GM18498 (cell line): Measurements from ENCODE around the gene INAFM1.
"Not testable (repeated sequence)": the region's sequence is repeated elsewhere in the genome, so short reads cannot be mapped to it uniquely, and the experiment has no call there.

Experiments used
- ATAC-seq: cut with Tn5 transposase; IDR thresholded peaks from one replicate; pipeline ENCODE4 v1.9.1; 2021; ENCODE audit warnings: mild to moderate bottlenecking, moderate library complexity; ENCODE audit not compliant: unreplicated experiment

INAFM1 gene

GRCh38 chr19:47240996-47241918 lies 33.4 kb upstream of the INAFM1 start:
- ATAC-seq: no peak

GRCh38 chr19:47241919-47242577 lies 32.6 kb upstream of the INAFM1 start:
- no peak for ATAC-seq

GRCh38 chr19:47243364-47243775 lies 31.3 kb upstream of the INAFM1 start:
- no peak for ATAC-seq

- ATAC-seq: peak; percentile 56
Measured at GRCh38 chr19:47243776-47244547, 30.7 kb upstream of the INAFM1 start.

- no peak for ATAC-seq
Measured at GRCh38 chr19:47247308-47247990, 27.2 kb upstream of the INAFM1 start.

GRCh38 chr19:47253016-47253415 lies 21.7 kb upstream of the INAFM1 start:
- ATAC-seq: not testable (repeated sequence)

- no peak for ATAC-seq
Measured at GRCh38 chr19:47253467-47253881, 21.2 kb upstream of the INAFM1 start.

GRCh38 chr19:47253970-47254369 lies 20.7 kb upstream of the INAFM1 start:
- no peak for ATAC-seq

GRCh38 chr19:47255879-47256692 lies 18.6 kb upstream of the INAFM1 start, which contains the start of gene CCDC9:
Gene CCDC9 (plus strand): TSS chr19:47256525. CDS start chr19:47258401, 1,876 bp downstream.
- ATAC-seq: peak; percentile 60

- peak; percentile 71 for ATAC-seq
Measured at GRCh38 chr19:47256693-47257410, 17.8 kb upstream of the INAFM1 start.

- no peak for ATAC-seq
Measured at GRCh38 chr19:47257411-47258169, 17.1 kb upstream of the INAFM1 start.

GRCh38 chr19:47258434-47258833 lies 16.3 kb upstream of the INAFM1 start:
- no peak for ATAC-seq

GRCh38 chr19:47258895-47259555 lies 15.7 kb upstream of the INAFM1 start:
- no peak for ATAC-seq

GRCh38 chr19:47260476-47260875 lies 14.2 kb upstream of the INAFM1 start:
- ATAC-seq: no peak

- peak; percentile 66 for ATAC-seq
Measured at GRCh38 chr19:47261946-47262793, 12.5 kb upstream of the INAFM1 start.

GRCh38 chr19:47264629-47265028 lies 10.1 kb upstream of the INAFM1 start:
- ATAC-seq: no peak

- no peak for ATAC-seq
Measured at GRCh38 chr19:47266401-47266941, 8.2 kb upstream of the INAFM1 start.
